Measurements from ENCODE around the gene UGT8. TPM values are rescaled to one million over a fixed set of nuclear protein-coding genes. Genes with fewer than 3 reads are reported as not detected.

Gene UGT8
- total and polyA plus RNA-seq, 2 of the 8 experiments (the other 6 are each of a cell fraction or from before 2014, with no cell fraction given) = 16.9 to 26.9 TPM

- peaks cover 0 to 24% of the 10 kb centered on the region in 2 experiments; a peak in 3 of 4 replicates for H3K79me2 ChIP-seq (ENCODE audit: control insufficient read depth in 1 of 2, insufficient read depth in 2 of 2, low read length in 2 of 2)
- no peak for FAIRE-seq
- TF ChIP-seq CHD1 (IDR thresholded peaks at IDR 0.05; ENCODE audit: low read depth, low read length) (no peak), ATF3 (IDR thresholded peaks at IDR 0.05; ENCODE audit: insufficient read depth, low read depth, low read length) (no peak), TAF7 (optimal IDR thresholded peaks at IDR 0.05; ENCODE audit: borderline replicate concordance, low read depth, low read length) (no peak), TCF12 (IDR thresholded peaks at IDR 0.05; ENCODE audit: low read depth, low read length) (no peak), BRCA1 (IDR thresholded peaks at IDR 0.05; ENCODE audit: low read depth, low read length) (no peak), EZH2 (IDR thresholded peaks at IDR 0.05; ENCODE audit: low read depth, low read length, severe bottlenecking) (no peak), YY1 (IDR thresholded peaks at IDR 0.05; ENCODE audit: low read depth, low read length) (no peak), CBX5 (IDR thresholded peaks at IDR 0.05; ENCODE audit: low read depth, low read length) (no peak), USF2 (IDR thresholded peaks at IDR 0.05; ENCODE audit: low read length) (no peak), MAX (IDR thresholded peaks at IDR 0.05) (no peak), SIN3A (conservative IDR thresholded peaks at IDR 0.05 in 1 of 2, IDR thresholded peaks at IDR 0.05 in 1 of 2; ENCODE audit: low read depth in 1 of 2, low read length in 2 of 2) (no peak)
Measured at GRCh38 chr4:114642173-114642780, 43.7 kb downstream of the UGT8 start.

More at GRCh38 chr4:114642173-114642780, 43.7 kb downstream of the UGT8 start:
- Histone ChIP-seq H3K56ac (replicated peaks; ENCODE audit: insufficient read length, low read depth, low read length) (no peak overlapping the region), H3K36me3 (ENCODE audit: control insufficient read depth in 2 of 4, insufficient read depth in 4 of 4, low read length in 3 of 4) (peaks cover 0 to 5% (median 0%) of the 10 kb centered on the region in 4 experiments; a peak in 2 of 8 replicates), H2AK5ac (ENCODE audit: low read depth, low read length) (no peak overlapping the region), H3K4me2 (ENCODE audit: insufficient read depth in 1 of 2, low read depth in 2 of 2, low read length in 2 of 2) (no peak overlapping the region), H3K4ac (replicated peaks; ENCODE audit: insufficient read length, low read depth, low read length) (no peak overlapping the region), H3K9me3 (ENCODE audit: insufficient read depth in 2 of 2, low read depth in 1 of 2, low read length in 1 of 2) (no peaks in the 10 kb centered on the region), H3K18ac (ENCODE audit: extremely low read depth, low read length) (no peak overlapping the region), H2BK15ac (ENCODE audit: low read length) (no peak overlapping the region), H3K4me1 (replicated peaks in 1 of 4; ENCODE audit: control insufficient read depth in 3 of 4, insufficient read depth in 4 of 4, low read length in 3 of 4) (no peaks in the 10 kb centered on the region), H3K4me3 (ENCODE audit: extremely low read depth in 1 of 4, insufficient read depth in 2 of 4, low read depth in 3 of 4, low read length in 4 of 4) (no peak overlapping the region), H3K79me1 (ENCODE audit: low read depth, low read length) (no peaks in the 10 kb centered on the region), H2BK5ac (ENCODE audit: low read depth, low read length) (no peak overlapping the region), H3K23me2 (ENCODE audit: low read depth, low read length) (no peaks in the 10 kb centered on the region), H3K27me3 (replicated peaks in 1 of 4; ENCODE audit: control insufficient read depth in 3 of 4, extremely low read depth in 1 of 4, insufficient read depth in 3 of 4, low read length in 3 of 4) (no peaks in the 10 kb centered on the region), H3K14ac (ENCODE audit: insufficient read length) (no peak overlapping the region), H4K20me1 (replicated peaks in 1 of 2; ENCODE audit: control insufficient read depth in 1 of 2, insufficient read depth in 2 of 2, low read length in 2 of 2) (no peaks in the 10 kb centered on the region), H3K27ac (ENCODE audit: low read depth, low read length) (no peak overlapping the region), H2BK12ac (ENCODE audit: low read depth, low read length) (no peak overlapping the region), H4K5ac (ENCODE audit: insufficient read length, low read depth, low read length) (no peak overlapping the region), H2BK120ac (replicated peaks; ENCODE audit: low read depth, low read length) (no peak overlapping the region), H3K9ac (replicated peaks in 1 of 4; ENCODE audit: extremely low read depth in 1 of 4, low read depth in 3 of 4, low read length in 3 of 4) (no peak overlapping the region), H3K23ac (ENCODE audit: insufficient read length) (no peak overlapping the region), H4K91ac (replicated peaks; ENCODE audit: insufficient read length, low read length) (no peak overlapping the region), H4K8ac (ENCODE audit: extremely low read depth, insufficient read depth, low read length) (no peak overlapping the region), H2AFZ (ENCODE audit: low read length) (no peak overlapping the region), H2BK20ac (ENCODE audit: low read length) (no peak overlapping the region)
- CTCF ChIA-PET (ENCODE audit: partially characterized antibody) = interaction anchor here (1.3 kb wide), 1 partner anchor 9 kb away, joined by 4 read pairs; no protein-coding TSS in a partner anchor
- DNase-seq (ENCODE audit: low read depth in 1 of 2, low spot score in 2 of 2) = no peak
- POLR2A ChIA-PET (ENCODE audit: partially characterized antibody) = no interaction called here
- WGBS, 2 experiments (ENCODE audit: extremely low coverage in 1 of 2, insufficient coverage in 1 of 2, insufficient read length in 1 of 2, insufficient replicate concordance in 2 of 2, low coverage in 1 of 2, low lambda C conversion rate in 2 of 2, missing lambda C conversion rate in 1 of 2) = 90% methylated on average over 4 of the region's 4 CpGs; no CpG with 5 or more reads in 1 of the 2 experiments

All from H1 (cell line).